Epithelial cell of proximal tubule (primary cell): ENCODE data around the gene SLC22A24. TPM values are rescaled to one million over a fixed set of nuclear protein-coding genes. Genes with fewer than 3 reads are reported as not detected.

ENCODE experiments used
- DNase-seq: peaks from one replicate; pipeline ENCODE4 v3.0.0-alpha.2; 2011; ENCODE audit warnings: low read depth
- H3K4me3 ChIP-seq: 2 replicates; pipeline ENCODE4 v1.5.1; 2011; ENCODE audit warnings: low read depth, mild to moderate bottlenecking, low read length
- total RNA-seq: library from RNA; depleted of rRNA; stranded (reverse); fragments of >200 nt; gene quantifications from 2 replicates; pipeline ENCODE4 v1.2.3, GENCODE V29; 2015
- TF ChIP-seq, protein P1 (sequence below): conservative IDR thresholded peaks from 2 replicates; pipeline ENCODE4 v1.5.1; 2012; ENCODE audit warnings: low read depth, mild to moderate bottlenecking, low read length

The SLC22A24 gene
- not detected in 2 replicates for total RNA-seq

- TF ChIP-seq, protein P1, sequence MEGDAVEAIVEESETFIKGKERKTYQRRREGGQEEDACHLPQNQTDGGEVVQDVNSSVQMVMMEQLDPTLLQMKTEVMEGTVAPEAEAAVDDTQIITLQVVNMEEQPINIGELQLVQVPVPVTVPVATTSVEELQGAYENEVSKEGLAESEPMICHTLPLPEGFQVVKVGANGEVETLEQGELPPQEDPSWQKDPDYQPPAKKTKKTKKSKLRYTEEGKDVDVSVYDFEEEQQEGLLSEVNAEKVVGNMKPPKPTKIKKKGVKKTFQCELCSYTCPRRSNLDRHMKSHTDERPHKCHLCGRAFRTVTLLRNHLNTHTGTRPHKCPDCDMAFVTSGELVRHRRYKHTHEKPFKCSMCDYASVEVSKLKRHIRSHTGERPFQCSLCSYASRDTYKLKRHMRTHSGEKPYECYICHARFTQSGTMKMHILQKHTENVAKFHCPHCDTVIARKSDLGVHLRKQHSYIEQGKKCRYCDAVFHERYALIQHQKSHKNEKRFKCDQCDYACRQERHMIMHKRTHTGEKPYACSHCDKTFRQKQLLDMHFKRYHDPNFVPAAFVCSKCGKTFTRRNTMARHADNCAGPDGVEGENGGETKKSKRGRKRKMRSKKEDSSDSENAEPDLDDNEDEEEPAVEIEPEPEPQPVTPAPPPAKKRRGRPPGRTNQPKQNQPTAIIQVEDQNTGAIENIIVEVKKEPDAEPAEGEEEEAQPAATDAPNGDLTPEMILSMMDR = no peak
- DNase-seq = peak; percentile 29
- H3K4me3 ChIP-seq = no peak within 1 kb of the TSS
Measured at GRCh38 chr11:63144121-63144520, at the start of gene SLC22A24. TSS of gene SLC22A24 (minus strand) at chr11:63144221. CDS start at chr11:63143779, 442 bp downstream.

GRCh38 chr11:63180536-63180935 is 36.5 kb upstream of the SLC22A24 start:
- H3K4me3 ChIP-seq = no peak overlapping the region
- TF ChIP-seq, protein P1 = no peak
- DNase-seq = no peak

DNA sequence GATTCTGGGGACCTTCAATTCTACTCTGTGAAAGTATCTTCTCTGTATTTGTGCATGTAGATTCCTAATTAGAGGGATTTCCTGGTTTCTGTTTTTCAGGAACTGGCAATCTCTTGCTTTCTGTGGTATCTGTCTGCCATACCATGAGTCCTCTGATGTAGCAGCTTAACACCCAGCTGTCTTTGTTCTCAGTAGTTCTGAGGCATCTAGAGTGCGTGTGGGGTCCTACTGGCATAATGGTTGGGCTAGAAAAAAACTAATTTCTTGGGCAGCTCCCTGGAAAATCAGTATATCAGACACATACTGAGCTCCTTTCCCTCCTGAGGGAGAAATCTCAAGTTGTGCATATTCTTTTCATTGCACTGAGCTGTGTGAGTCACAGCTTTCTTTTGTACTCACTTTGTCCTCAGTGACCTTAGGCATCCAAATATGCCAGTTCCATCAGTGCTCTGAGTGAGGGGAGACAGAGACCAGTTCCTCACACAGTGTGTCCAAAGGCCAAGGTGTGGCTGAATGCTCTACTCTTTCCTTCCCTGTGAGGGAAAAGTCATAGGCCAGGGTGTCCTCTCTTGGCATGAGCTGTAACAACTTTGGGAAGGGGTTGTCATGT is 35.5 kb upstream of the SLC22A24 start:
- TF ChIP-seq, protein P1 = no peak
- no peak overlapping the region for H3K4me3 ChIP-seq
- no peak for DNase-seq

DNA sequence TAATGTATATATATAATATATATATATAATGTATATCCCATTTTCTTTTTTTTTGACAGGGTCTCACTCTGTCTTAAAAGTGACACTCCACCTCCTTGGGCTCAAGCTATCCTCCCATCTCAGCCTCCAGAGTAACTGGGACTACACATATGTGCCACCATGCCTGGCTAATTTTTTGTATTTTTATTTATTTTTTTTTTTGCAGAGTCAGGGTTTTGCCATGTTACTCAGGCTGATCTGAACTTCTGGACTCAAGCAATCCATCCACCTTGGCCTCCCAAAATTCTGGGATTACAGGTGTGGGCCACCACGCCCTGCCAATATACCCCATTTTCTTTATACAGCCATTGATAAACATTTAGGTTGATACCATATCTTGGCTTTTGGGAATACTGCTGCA is 33.9 kb upstream of the SLC22A24 start:
- no peak for DNase-seq
- TF ChIP-seq, protein P1 = no peak
- no peak overlapping the region for H3K4me3 ChIP-seq

DNA sequence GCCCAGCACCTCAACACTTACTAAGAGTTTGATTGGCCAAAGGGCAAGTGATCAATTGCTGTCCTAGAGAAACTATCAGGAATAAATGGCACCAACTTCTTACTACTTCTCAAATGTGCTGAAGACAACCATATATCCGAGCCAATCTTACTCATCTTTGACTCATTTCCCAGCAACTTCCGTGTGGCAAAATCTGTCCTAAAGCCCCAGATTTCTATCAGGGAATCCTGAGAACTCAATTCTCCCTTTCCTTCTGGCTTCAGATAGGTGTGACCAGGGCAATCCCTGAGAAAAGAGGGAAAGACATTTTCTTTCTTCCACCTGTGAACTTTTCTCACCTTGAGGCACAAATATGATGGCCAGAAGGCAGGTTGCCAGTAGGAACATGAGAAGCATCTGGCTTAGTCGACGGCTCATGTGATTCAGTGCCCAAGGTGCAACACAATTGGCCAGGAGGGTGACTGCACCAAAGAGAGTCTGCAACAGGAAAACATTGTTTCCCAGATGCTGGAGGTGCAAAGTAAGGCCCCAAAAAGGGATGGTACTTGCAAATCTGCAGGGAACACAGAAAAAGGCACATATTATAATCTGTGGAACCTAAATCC is 21.8 kb upstream of the SLC22A24 start:
- no peak overlapping the region for H3K4me3 ChIP-seq
- TF ChIP-seq, protein P1 = no peak
- no peak for DNase-seq

- TF ChIP-seq, protein P1 = no peak
Measured at GRCh38 chr11:63155794-63156193, 11.8 kb upstream of the SLC22A24 start.

GRCh38 chr11:63146581-63146980 is 2.6 kb upstream of the SLC22A24 start:
- TF ChIP-seq, protein P1 = no peak
- H3K4me3 ChIP-seq = no peak overlapping the region
- no peak for DNase-seq

More at GRCh38 chr11:63155794-63156193, 11.8 kb upstream of the SLC22A24 start:
- no peak for DNase-seq
- H3K4me3 ChIP-seq = no peak overlapping the region
